SW480 (cell line): ENCODE results near the gene KCTD2.

Source experiments
- DNase-seq: peaks from one replicate; pipeline ENCODE4 v3.0.0-alpha.2; 2016; ENCODE audit warnings: low spot score

Gene KCTD2

GRCh38 chr17:75077496-75078283 is 30.7 kb downstream of the KCTD2 start:
- DNase-seq = peak; percentile 78

GRCh38 chr17:75078284-75079022 is 31.4 kb downstream of the KCTD2 start:
- DNase-seq = peak; percentile 76

GRCh38 chr17:75079023-75079373 is 32.0 kb downstream of the KCTD2 start:
- DNase-seq = no peak

GRCh38 chr17:75081611-75082540 is 34.9 kb downstream of the KCTD2 start:
- DNase-seq = no peak

GRCh38 chr17:75082683-75083082 is 35.7 kb downstream of the KCTD2 start:
- no peak for DNase-seq

- DNase-seq = no peak
Observed at GRCh38 chr17:75084039-75084660, 37.1 kb downstream of the KCTD2 start.

GRCh38 chr17:75086496-75087181 is 39.6 kb downstream of the KCTD2 start:
- peak; percentile 79 for DNase-seq

GRCh38 chr17:75087182-75087557 is 40.1 kb downstream of the KCTD2 start:
- DNase-seq = no peak

- peak; percentile 95 for DNase-seq
Observed at GRCh38 chr17:75087558-75088453, 40.8 kb downstream of the KCTD2 start, which contains the start of gene SLC16A5. TSS of gene SLC16A5 (plus strand) at chr17:75087954. CDS start at chr17:75093637, 5,683 bp downstream.

GRCh38 chr17:75088465-75089417 is 41.7 kb downstream of the KCTD2 start:
- peak; percentile 51 for DNase-seq

- no peak for DNase-seq
Observed at GRCh38 chr17:75090871-75091854, 44.1 kb downstream of the KCTD2 start.

- DNase-seq = no peak
Observed at GRCh38 chr17:75091855-75092327, 44.9 kb downstream of the KCTD2 start.

- no peak for DNase-seq
Observed at GRCh38 chr17:75093548-75094158, 46.6 kb downstream of the KCTD2 start.

- DNase-seq = no peak
Observed at GRCh38 chr17:75094871-75095399, 47.9 kb downstream of the KCTD2 start.

GRCh38 chr17:75096082-75096625 is 49.1 kb downstream of the KCTD2 start:
- DNase-seq = peak; percentile 97

GRCh38 chr17:75097865-75098264 is 50.8 kb downstream of the KCTD2 start:
- DNase-seq = no peak

- no peak for DNase-seq
Observed at GRCh38 chr17:75098861-75099260, 51.8 kb downstream of the KCTD2 start.
